Posterior cingulate gyrus (tissue), 11 donors: ENCODE measurements around the gene TPPP3.
A peak's percentile ranks its signal among the peaks of the same experiment; 100 is the strongest.

Experiments used
- DNase-seq, 10 donors: peaks; one replicate each; pipeline versions ENCODE4 v3.0.0 to v3.0.0-alpha.2; 2020 to 2021; ENCODE audit warnings: mixed read lengths in 3 of 10
- intact Hi-C: fragments of 100-400 bp; cut with DNase I; formaldehyde crosslinking; loops from one replicate; pipeline ENCODE4 v1.15.1; 2023

TPPP3 gene

GRCh38 chr16:67407788-67408452, 14.6 kb upstream of the TPPP3 start:
- DNase-seq = peak in 3 of 10 donors; percentile 22 to 61 (median 43)
- intact Hi-C loops = no loop called here

- intact Hi-C loops = no loop called here
- peak in 3 of 10 donors; percentile 63 to 77 (median 69) for DNase-seq
Observed at GRCh38 chr16:67407176-67407787, 14.0 kb upstream of the TPPP3 start.

GRCh38 chr16:67406111-67406971, 13.0 kb upstream of the TPPP3 start:
- DNase-seq = peak in 3 of 10 donors; percentile 68 to 88 (median 81)
- intact Hi-C loops = no loop called here

- peak in 3 of 10 donors; percentile 8 to 56 (median 49) for DNase-seq
- intact Hi-C loops = no loop called here
Observed at GRCh38 chr16:67405336-67405735, 12.0 kb upstream of the TPPP3 start.

GRCh38 chr16:67404740-67405226, 11.5 kb upstream of the TPPP3 start:
- DNase-seq = peak in 1 of 10 donors; percentile 45
- intact Hi-C loops = no loop called here

- intact Hi-C loops = no loop called here
- DNase-seq = peak in 2 of 10 donors; percentile 65 to 73
Observed at GRCh38 chr16:67403976-67404555, 10.8 kb upstream of the TPPP3 start.

GRCh38 chr16:67400901-67401300, 7.6 kb upstream of the TPPP3 start:
- intact Hi-C loops = no loop called here

GRCh38 chr16:67399749-67400704, 6.7 kb upstream of the TPPP3 start:
- intact Hi-C loops = loop anchor here (2.0 kb wide), 1 partner anchor 27 kb away; no protein-coding TSS in a partner anchor
- DNase-seq = peak in 2 of 10 donors; percentile 80 to 84

More at GRCh38 chr16:67400901-67401300, 7.6 kb upstream of the TPPP3 start:
- peak in 2 of 10 donors; percentile 67 to 81 for DNase-seq

GRCh38 chr16:67399218-67399733, 6.0 kb upstream of the TPPP3 start:
- DNase-seq = peak in 6 of 10 donors; percentile 50 to 93 (median 66)
- intact Hi-C loops = loop anchor here (2.0 kb wide), 1 partner anchor 26 kb away; no protein-coding TSS in a partner anchor

- intact Hi-C loops = loop anchor here (2.0 kb wide), 1 partner anchor 26 kb away; no protein-coding TSS in a partner anchor
- DNase-seq = peak in 2 of 10 donors; percentile 45 to 81
Observed at GRCh38 chr16:67398546-67399217, 5.4 kb upstream of the TPPP3 start.

GRCh38 chr16:67397812-67398545, 4.7 kb upstream of the TPPP3 start:
- intact Hi-C loops = loop anchor here (2.0 kb wide), 1 partner anchor 25 kb away; no protein-coding TSS in a partner anchor

GRCh38 chr16:67397036-67397801, 3.9 kb upstream of the TPPP3 start:
- DNase-seq = peak in 2 of 10 donors; percentile 48 to 79
- intact Hi-C loops = no loop called here

More at GRCh38 chr16:67397812-67398545, 4.7 kb upstream of the TPPP3 start:
- peak in 2 of 10 donors; percentile 67 to 77 for DNase-seq

GRCh38 chr16:67396159-67397035, 3.1 kb upstream of the TPPP3 start:
- intact Hi-C loops = no loop called here
- DNase-seq = peak in 4 of 10 donors; percentile 49 to 93 (median 70)

- intact Hi-C loops = no loop called here
- peak in 1 of 10 donors; percentile 66 for DNase-seq
Observed at GRCh38 chr16:67395458-67396158, 2.3 kb upstream of the TPPP3 start.

- peak in 1 of 10 donors; percentile 76 for DNase-seq
- intact Hi-C loops = no loop called here
Observed at GRCh38 chr16:67395105-67395457, 1.8 kb upstream of the TPPP3 start.
